Fibroblast of lung (primary cell): ENCODE data around the gene OTOGL. TPM values are rescaled to one million over a fixed set of nuclear protein-coding genes. Genes with fewer than 3 reads are reported as not detected.

Source experiments
- DNase-seq, 2 donors: peaks; one replicate each; pipeline versions ENCODE4 v3.0.0 to v3.0.0-alpha.2; 2010; ENCODE audit warnings: low read depth in 2 of 2
- H2AFZ ChIP-seq: 2 replicates; pipeline ENCODE4 v1.5.1; 2012; ENCODE audit warnings: low read length, control low read depth, inconsistent platforms
- H3K27ac ChIP-seq: 2 replicates; pipeline ENCODE4 v1.5.1; 2011; ENCODE audit warnings: low read length, control low read depth; ENCODE audit not compliant: insufficient read depth
- H3K27me3 ChIP-seq: 2 replicates; pipeline ENCODE4 v1.5.1; 2011; ENCODE audit warnings: mild to moderate bottlenecking, low read length; ENCODE audit not compliant: control insufficient read depth, insufficient read depth
- H3K36me3 ChIP-seq: 2 replicates; pipeline ENCODE4 v1.5.1; 2011; ENCODE audit warnings: low read length; ENCODE audit not compliant: control insufficient read depth, insufficient read depth
- H3K4me1 ChIP-seq: 2 replicates; pipeline ENCODE4 v1.5.1; 2011; ENCODE audit warnings: low read length; ENCODE audit not compliant: control insufficient read depth, insufficient read depth; ENCODE audit errors: extremely low read depth
- H3K4me2 ChIP-seq: 2 replicates; pipeline ENCODE4 v1.5.1; 2011; ENCODE audit warnings: low read length, control low read depth; ENCODE audit not compliant: insufficient read depth; ENCODE audit errors: extremely low read depth
- H3K4me3 ChIP-seq, 4 experiments: fragments of 200-600 bp in 1 of 4; sonication (generic) in 1 of 4; replicated peaks in 1 of 4; 2 replicates each; pipeline ENCODE4 v1.5.1; 2011 to 2016; ENCODE audit warnings: low read length in 4 of 4, low read depth in 3 of 4, mild to moderate bottlenecking in 3 of 4, control low read depth in 2 of 4, inconsistent platforms in 1 of 4, mixed read lengths in 1 of 4; ENCODE audit not compliant: insufficient read depth in 1 of 4; ENCODE audit errors: control extremely low read depth in 1 of 4
- H3K79me2 ChIP-seq: 2 replicates; pipeline ENCODE4 v1.5.1; 2012; ENCODE audit warnings: mild to moderate bottlenecking, low read length, inconsistent platforms; ENCODE audit not compliant: control insufficient read depth, insufficient read depth
- H3K9ac ChIP-seq: 2 replicates; pipeline ENCODE4 v1.5.1; 2011; ENCODE audit warnings: mild to moderate bottlenecking, low read length, control low read depth; ENCODE audit not compliant: insufficient read depth
- H3K9me3 ChIP-seq: 2 replicates; pipeline ENCODE4 v1.5.1; 2012; ENCODE audit warnings: low read depth, low read length; ENCODE audit not compliant: control insufficient read depth, insufficient read depth
- H4K20me1 ChIP-seq: 2 replicates; pipeline ENCODE4 v1.5.1; 2011; ENCODE audit warnings: low read length; ENCODE audit not compliant: control insufficient read depth, insufficient read depth; ENCODE audit errors: extremely low read depth
- EZH2 ChIP-seq: IDR thresholded peaks from 2 replicates; pipeline ENCODE4 v1.5.1; 2012; ENCODE audit warnings: low read length, control low read depth, mild to moderate bottlenecking; ENCODE audit errors: missing control alignments
- polyA plus RNA-seq, 2 donors: library from polyadenylated mRNA; depleted of rRNA in 1 of 2; stranded (reverse) in 1 of 2; unstranded in 1 of 2; fragments of >200 nt; gene quantifications; 2 replicates each; pipeline ENCODE4 v1.2.1, GENCODE V29; 2011 to 2012; ENCODE audit warnings: missing spikeins in 1 of 2
- total RNA-seq: library from RNA; depleted of rRNA; stranded (reverse); fragments of >200 nt; gene quantifications from 2 replicates; pipeline ENCODE4 v1.2.1, GENCODE V29; 2014
- TF ChIP-seq, protein P1 (sequence below), 2 donors: IDR thresholded peaks in 1 of 2; conservative IDR thresholded peaks in 1 of 2; 1 replicate in 1 of 2; 2 replicates in 1 of 2; pipeline ENCODE4 v1.5.1; 2011 to 2012; ENCODE audit warnings: low read length in 2 of 2, control low read depth in 1 of 2, inconsistent platforms in 1 of 2, low read depth in 1 of 2, mild to moderate bottlenecking in 1 of 2

OTOGL gene
- total and polyA plus RNA-seq, 2 donors (not counting 1 experiment from before 2014, with no cell fraction given): 0.15 to 0.17 TPM

DNA sequence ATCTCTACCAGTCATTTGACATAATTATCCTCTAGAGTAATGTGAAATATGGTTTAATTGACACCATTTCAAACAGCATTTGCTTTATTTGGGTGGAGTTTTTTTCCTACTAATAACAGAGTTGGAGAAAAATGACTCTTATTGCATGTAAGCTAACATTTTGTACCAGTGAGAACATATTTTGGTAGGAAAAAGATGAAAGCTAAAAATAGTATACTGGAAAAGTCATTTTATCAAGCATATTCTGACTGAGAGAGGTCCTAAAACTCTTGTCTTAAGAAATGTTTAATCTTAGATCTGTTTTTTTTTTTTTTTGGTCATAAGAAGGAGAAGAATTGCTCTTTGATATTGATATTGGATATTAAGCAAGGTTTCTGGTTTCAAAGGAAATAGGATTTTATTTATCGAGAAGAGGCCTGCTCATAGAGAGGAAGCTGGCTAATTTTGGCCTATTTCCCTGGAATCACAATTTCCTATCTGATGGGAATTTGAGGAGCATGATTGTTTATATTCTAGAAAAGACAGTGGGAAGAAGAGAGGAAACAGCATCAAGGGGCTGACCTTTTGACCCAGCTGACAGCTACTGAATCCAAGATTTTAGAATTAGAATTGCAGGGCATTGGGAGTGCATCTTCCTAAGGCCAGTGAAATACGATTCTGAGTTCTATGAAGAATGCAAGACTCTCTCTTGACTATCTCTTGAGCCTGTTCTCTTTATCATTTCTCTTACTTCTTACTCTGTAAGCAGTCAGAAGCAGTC is 19.4 kb downstream of the OTOGL start:
- Histone ChIP-seq H3K27ac (no peak overlapping the region), H3K4me1 (no peaks in the 10 kb centered on the region), H2AFZ (no peak overlapping the region), H3K79me2 (no peaks in the 10 kb centered on the region), H3K9ac (no peak overlapping the region), H3K4me3 (no peak overlapping the region), H3K4me2 (no peak overlapping the region), H3K27me3 (no peaks in the 10 kb centered on the region), H3K36me3 (no peaks in the 10 kb centered on the region), H3K9me3 (no peaks in the 10 kb centered on the region), H4K20me1 (no peaks in the 10 kb centered on the region)
- no peak for TF ChIP-seq EZH2
- no peak for DNase-seq

DNA sequence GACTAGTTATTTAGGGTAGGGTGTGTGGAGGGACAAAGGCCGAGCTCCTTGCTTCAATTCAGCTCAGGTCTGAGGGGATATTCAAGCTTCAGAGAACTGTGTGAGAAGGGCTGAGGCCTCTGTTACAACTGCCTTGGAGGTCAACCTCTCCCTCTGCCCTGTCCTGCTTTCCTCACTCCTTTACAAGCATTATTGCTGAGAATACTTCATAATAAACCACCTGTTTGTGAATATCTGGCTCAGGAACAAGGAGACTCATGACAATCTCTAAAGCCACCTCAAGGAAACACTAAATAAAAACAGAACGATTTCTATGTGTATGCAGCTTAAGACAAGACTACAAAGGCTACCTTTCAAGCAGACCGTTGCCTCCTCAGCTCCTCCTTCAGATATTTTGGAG is 21.7 kb downstream of the OTOGL start:
- Histone ChIP-seq H3K4me3 (no peak overlapping the region), H3K4me2 (no peak overlapping the region), H3K4me1 (no peaks in the 10 kb centered on the region), H3K27me3 (no peaks in the 10 kb centered on the region), H3K9me3 (no peaks in the 10 kb centered on the region), H4K20me1 (no peaks in the 10 kb centered on the region), H2AFZ (peak overlapping the region; percentile 5), H3K27ac (no peak overlapping the region), H3K9ac (no peak overlapping the region), H3K36me3 (no peaks in the 10 kb centered on the region), H3K79me2 (no peaks in the 10 kb centered on the region)
- no peak for DNase-seq
- TF ChIP-seq EZH2: no peak
- TF ChIP-seq, protein P1, sequence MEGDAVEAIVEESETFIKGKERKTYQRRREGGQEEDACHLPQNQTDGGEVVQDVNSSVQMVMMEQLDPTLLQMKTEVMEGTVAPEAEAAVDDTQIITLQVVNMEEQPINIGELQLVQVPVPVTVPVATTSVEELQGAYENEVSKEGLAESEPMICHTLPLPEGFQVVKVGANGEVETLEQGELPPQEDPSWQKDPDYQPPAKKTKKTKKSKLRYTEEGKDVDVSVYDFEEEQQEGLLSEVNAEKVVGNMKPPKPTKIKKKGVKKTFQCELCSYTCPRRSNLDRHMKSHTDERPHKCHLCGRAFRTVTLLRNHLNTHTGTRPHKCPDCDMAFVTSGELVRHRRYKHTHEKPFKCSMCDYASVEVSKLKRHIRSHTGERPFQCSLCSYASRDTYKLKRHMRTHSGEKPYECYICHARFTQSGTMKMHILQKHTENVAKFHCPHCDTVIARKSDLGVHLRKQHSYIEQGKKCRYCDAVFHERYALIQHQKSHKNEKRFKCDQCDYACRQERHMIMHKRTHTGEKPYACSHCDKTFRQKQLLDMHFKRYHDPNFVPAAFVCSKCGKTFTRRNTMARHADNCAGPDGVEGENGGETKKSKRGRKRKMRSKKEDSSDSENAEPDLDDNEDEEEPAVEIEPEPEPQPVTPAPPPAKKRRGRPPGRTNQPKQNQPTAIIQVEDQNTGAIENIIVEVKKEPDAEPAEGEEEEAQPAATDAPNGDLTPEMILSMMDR (conservative IDR thresholded peaks at IDR 0.05 in 1 of 2, IDR thresholded peaks at IDR 0.05 in 1 of 2; ENCODE audit: low read depth in 1 of 2, low read length in 2 of 2): no peak

DNA sequence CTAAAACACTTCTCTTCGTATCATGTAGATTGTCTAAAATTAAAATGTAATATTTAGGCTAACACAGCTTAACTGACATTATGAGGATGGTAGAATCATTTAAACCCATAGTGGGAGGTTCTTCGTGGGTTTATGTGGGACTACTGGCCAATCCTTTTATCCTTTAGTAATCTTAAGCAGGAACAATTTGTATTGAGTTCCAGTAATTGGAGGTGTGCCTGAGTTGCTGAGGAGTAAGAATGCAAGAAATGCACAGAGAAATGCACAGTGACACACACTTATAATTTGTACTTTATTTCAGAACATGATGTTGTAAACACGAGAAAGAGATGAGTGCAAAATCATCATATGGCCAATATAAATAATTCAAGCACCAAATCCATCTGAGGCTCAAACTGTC is 22.3 kb downstream of the OTOGL start:
- Histone ChIP-seq H3K4me1 (no peaks in the 10 kb centered on the region), H3K9me3 (no peaks in the 10 kb centered on the region), H3K9ac (no peak overlapping the region), H3K79me2 (no peaks in the 10 kb centered on the region), H3K4me2 (no peak overlapping the region), H3K27ac (no peak overlapping the region), H3K36me3 (no peaks in the 10 kb centered on the region), H2AFZ (no peak overlapping the region), H3K4me3 (no peak overlapping the region), H4K20me1 (no peaks in the 10 kb centered on the region), H3K27me3 (no peaks in the 10 kb centered on the region)
- peak in 1 of 2 donors; percentile 66 for DNase-seq
- no peak for TF ChIP-seq EZH2
- TF ChIP-seq, protein P1 (conservative IDR thresholded peaks at IDR 0.05 in 1 of 2, IDR thresholded peaks at IDR 0.05 in 1 of 2; ENCODE audit: low read depth in 1 of 2, low read length in 2 of 2): no peak
